WTC11 (cell line): ENCODE data around the gene IQGAP3. TPM values are rescaled to one million over a fixed set of nuclear protein-coding genes. Genes with fewer than 3 reads are reported as not detected.

Experiments
- ATAC-seq: fragments of 200-7000 bp; cut with Tn5 transposase; 2 replicates; pipeline ENCODE4 v1.10.0; 2021; ENCODE audit warnings: mild to moderate bottlenecking, moderate library complexity
- CTCF ChIA-PET: fragments of 300-600 bp; sonication (Branson Sonifier 250); formaldehyde crosslinking; loops from one replicate; lab custom pipeline; 2021; ENCODE audit warnings: antibody characterized with exemption; lab: Charles Lee
- POLR2A ChIA-PET: fragments of 350-600 bp; sonication (Branson Sonifier 250); formaldehyde crosslinking; loops from one replicate; lab custom pipeline; 2021; ENCODE audit warnings: antibody characterized with exemption; lab: Charles Lee
- DNase-seq: peaks from one replicate; pipeline ENCODE4 v3.0.0; 2021; ENCODE audit warnings: low spot score
- H3K27ac Mint-ChIP-seq: 2 replicates; pipeline ENCODE4 v1.8.0; 2021; ENCODE audit warnings: mixed read lengths
- H3K27me3 Mint-ChIP-seq: 2 replicates; pipeline ENCODE4 v1.8.0; 2021; ENCODE audit warnings: low read depth, mild to moderate bottlenecking, moderate library complexity, mixed read lengths
- H3K36me3 Mint-ChIP-seq: 2 replicates; pipeline ENCODE4 v1.8.0; 2021; ENCODE audit warnings: mixed read lengths
- H3K4me1 Mint-ChIP-seq: 2 replicates; pipeline ENCODE4 v1.8.0; 2022; ENCODE audit warnings: mixed read lengths
- H3K4me3 Mint-ChIP-seq: 2 replicates; pipeline ENCODE4 v1.8.0; 2021; ENCODE audit warnings: mild to moderate bottlenecking, moderate library complexity, mixed read lengths
- H3K9me3 Mint-ChIP-seq: 2 replicates; pipeline ENCODE4 v1.8.0; 2021; ENCODE audit warnings: mixed read lengths
- CREB1 ChIP-seq: sonication (generic); formaldehyde crosslinking; IDR thresholded peaks from 2 replicates; pipeline ENCODE4 v1.8.0; 2023; ENCODE audit warnings: mild to moderate bottlenecking, missing genetic modification reagents
- CREM ChIP-seq: sonication (generic); formaldehyde crosslinking; IDR thresholded peaks from 2 replicates; pipeline ENCODE4 v1.8.1; 2022; ENCODE audit warnings: mild to moderate bottlenecking, missing genetic modification reagents, moderate library complexity
- ELF4 ChIP-seq: sonication (generic); formaldehyde crosslinking; IDR thresholded peaks from 2 replicates; pipeline ENCODE4 v1.8.1; 2022; ENCODE audit warnings: low read depth, mild to moderate bottlenecking, moderate library complexity, missing genetic modification reagents
- FOXK1 ChIP-seq: sonication (generic); formaldehyde crosslinking; IDR thresholded peaks from 2 replicates; pipeline ENCODE4 v1.8.0; 2022; ENCODE audit warnings: mild to moderate bottlenecking, moderate library complexity, missing genetic modification reagents
- JAZF1 ChIP-seq: fragments of 250-450 bp; sonication (Bioruptor Pico); IDR thresholded peaks from 2 replicates; pipeline ENCODE4 v1.9.0; 2021; ENCODE audit warnings: moderate library complexity, mild to moderate bottlenecking, inconsistent platforms
- NFYB ChIP-seq: sonication (generic); formaldehyde crosslinking; conservative IDR thresholded peaks from 2 replicates; pipeline ENCODE4 v1.8.0; 2022; ENCODE audit warnings: low read depth, missing genetic modification reagents
- SMAD4 ChIP-seq: sonication (generic); formaldehyde crosslinking; IDR thresholded peaks from 2 replicates; pipeline ENCODE4 v1.8.0; 2022; ENCODE audit warnings: mild to moderate bottlenecking, missing genetic modification reagents
- SP1 ChIP-seq: sonication (generic); formaldehyde crosslinking; conservative IDR thresholded peaks from 2 replicates; pipeline ENCODE4 v1.8.1; 2022; ENCODE audit warnings: missing genetic modification reagents
- TEAD4 ChIP-seq: sonication (generic); formaldehyde crosslinking; IDR thresholded peaks from 2 replicates; pipeline ENCODE4 v1.8.0; 2022; ENCODE audit warnings: mild to moderate bottlenecking, missing genetic modification reagents
- ZNF138 ChIP-seq: sonication (generic); formaldehyde crosslinking; conservative IDR thresholded peaks from 2 replicates; pipeline ENCODE4 v1.8.1; 2022; ENCODE audit warnings: mild to moderate bottlenecking, moderate library complexity, missing genetic modification reagents
- total RNA-seq: library from RNA; stranded (reverse); gene quantifications from 3 replicates; pipeline ENCODE4 v1.2.3, GENCODE V29; 2021
- TF ChIP-seq, protein P1 (sequence below): sonication (generic); formaldehyde crosslinking; IDR thresholded peaks from 2 replicates; pipeline ENCODE4 v1.8.0; 2022; ENCODE audit warnings: mild to moderate bottlenecking, missing genetic modification reagents
- TF ChIP-seq, protein P2 (sequence below): sonication (generic); formaldehyde crosslinking; IDR thresholded peaks from 2 replicates; pipeline ENCODE4 v1.8.0; 2022; ENCODE audit warnings: missing genetic modification reagents
- TF ChIP-seq, protein P3 (sequence below): sonication (generic); formaldehyde crosslinking; IDR thresholded peaks from 2 replicates; pipeline ENCODE4 v1.8.0; 2023; ENCODE audit warnings: mild to moderate bottlenecking, missing genetic modification reagents
- TF ChIP-seq, protein P4 (sequence below): sonication (generic); formaldehyde crosslinking; IDR thresholded peaks from 2 replicates; pipeline ENCODE4 v1.8.1; 2023; ENCODE audit warnings: mild to moderate bottlenecking, missing genetic modification reagents, moderate library complexity
- TF ChIP-seq, protein P5 (sequence below): fragments of 250-450 bp; sonication (Bioruptor Pico); IDR thresholded peaks from 2 replicates; pipeline ENCODE4 v1.9.0; 2021; ENCODE audit warnings: moderate library complexity, mild to moderate bottlenecking, inconsistent platforms, borderline replicate concordance
- TF ChIP-seq, protein P6 (sequence below): sonication (generic); formaldehyde crosslinking; conservative IDR thresholded peaks from 2 replicates; pipeline ENCODE4 v1.8.1; 2023; ENCODE audit warnings: mild to moderate bottlenecking, low read depth, missing genetic modification reagents, moderate library complexity
- TF ChIP-seq, protein P7 (sequence below): sonication (generic); formaldehyde crosslinking; IDR thresholded peaks from 2 replicates; pipeline ENCODE4 v1.8.1; 2023; ENCODE audit warnings: mild to moderate bottlenecking, moderate library complexity, missing genetic modification reagents

The IQGAP3 gene
- total RNA-seq, 1 experiment from 2014 or later = 33.3 TPM

DNA sequence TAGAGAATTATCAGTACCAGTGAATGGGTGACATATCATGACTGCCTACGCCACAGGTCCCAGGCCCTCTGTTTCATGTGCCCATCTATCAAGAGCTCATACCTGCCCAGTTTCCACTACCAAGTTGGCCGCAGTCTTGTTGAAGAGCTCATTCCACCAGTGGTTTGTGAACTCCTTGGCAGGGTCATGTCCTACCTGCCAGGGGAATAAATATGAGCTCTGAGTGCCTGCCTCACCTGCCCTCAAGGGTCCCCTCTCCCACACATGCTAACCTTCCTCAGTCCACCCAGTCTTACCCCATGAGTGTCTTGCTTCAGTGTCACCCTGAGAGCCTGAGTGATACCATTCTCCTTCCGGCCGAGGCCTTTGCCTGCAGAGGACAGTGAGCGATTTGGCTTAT is 25.8 kb upstream of the IQGAP3 start (continued):
- TF ChIP-seq, protein P1, sequence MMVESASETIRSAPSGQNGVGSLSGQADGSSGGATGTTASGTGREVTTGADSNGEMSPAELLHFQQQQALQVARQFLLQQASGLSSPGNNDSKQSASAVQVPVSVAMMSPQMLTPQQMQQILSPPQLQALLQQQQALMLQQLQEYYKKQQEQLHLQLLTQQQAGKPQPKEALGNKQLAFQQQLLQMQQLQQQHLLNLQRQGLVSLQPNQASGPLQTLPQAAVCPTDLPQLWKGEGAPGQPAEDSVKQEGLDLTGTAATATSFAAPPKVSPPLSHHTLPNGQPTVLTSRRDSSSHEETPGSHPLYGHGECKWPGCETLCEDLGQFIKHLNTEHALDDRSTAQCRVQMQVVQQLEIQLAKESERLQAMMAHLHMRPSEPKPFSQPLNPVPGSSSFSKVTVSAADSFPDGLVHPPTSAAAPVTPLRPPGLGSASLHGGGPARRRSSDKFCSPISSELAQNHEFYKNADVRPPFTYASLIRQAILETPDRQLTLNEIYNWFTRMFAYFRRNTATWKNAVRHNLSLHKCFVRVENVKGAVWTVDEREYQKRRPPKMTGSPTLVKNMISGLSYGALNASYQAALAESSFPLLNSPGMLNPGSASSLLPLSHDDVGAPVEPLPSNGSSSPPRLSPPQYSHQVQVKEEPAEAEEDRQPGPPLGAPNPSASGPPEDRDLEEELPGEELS (CRISPR knock-in tag) = no peak
- TF ChIP-seq, protein P2, sequence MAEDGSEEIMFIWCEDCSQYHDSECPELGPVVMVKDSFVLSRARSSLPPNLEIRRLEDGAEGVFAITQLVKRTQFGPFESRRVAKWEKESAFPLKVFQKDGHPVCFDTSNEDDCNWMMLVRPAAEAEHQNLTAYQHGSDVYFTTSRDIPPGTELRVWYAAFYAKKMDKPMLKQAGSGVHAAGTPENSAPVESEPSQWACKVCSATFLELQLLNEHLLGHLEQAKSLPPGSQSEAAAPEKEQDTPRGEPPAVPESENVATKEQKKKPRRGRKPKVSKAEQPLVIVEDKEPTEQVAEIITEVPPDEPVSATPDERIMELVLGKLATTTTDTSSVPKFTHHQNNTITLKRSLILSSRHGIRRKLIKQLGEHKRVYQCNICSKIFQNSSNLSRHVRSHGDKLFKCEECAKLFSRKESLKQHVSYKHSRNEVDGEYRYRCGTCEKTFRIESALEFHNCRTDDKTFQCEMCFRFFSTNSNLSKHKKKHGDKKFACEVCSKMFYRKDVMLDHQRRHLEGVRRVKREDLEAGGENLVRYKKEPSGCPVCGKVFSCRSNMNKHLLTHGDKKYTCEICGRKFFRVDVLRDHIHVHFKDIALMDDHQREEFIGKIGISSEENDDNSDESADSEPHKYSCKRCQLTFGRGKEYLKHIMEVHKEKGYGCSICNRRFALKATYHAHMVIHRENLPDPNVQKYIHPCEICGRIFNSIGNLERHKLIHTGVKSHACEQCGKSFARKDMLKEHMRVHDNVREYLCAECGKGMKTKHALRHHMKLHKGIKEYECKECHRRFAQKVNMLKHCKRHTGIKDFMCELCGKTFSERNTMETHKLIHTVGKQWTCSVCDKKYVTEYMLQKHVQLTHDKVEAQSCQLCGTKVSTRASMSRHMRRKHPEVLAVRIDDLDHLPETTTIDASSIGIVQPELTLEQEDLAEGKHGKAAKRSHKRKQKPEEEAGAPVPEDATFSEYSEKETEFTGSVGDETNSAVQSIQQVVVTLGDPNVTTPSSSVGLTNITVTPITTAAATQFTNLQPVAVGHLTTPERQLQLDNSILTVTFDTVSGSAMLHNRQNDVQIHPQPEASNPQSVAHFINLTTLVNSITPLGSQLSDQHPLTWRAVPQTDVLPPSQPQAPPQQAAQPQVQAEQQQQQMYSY (CRISPR knock-in tag) = no peak
- no peak for TF ChIP-seq ZNF138 (CRISPR knock-in tag)
- TF ChIP-seq, protein P3, sequence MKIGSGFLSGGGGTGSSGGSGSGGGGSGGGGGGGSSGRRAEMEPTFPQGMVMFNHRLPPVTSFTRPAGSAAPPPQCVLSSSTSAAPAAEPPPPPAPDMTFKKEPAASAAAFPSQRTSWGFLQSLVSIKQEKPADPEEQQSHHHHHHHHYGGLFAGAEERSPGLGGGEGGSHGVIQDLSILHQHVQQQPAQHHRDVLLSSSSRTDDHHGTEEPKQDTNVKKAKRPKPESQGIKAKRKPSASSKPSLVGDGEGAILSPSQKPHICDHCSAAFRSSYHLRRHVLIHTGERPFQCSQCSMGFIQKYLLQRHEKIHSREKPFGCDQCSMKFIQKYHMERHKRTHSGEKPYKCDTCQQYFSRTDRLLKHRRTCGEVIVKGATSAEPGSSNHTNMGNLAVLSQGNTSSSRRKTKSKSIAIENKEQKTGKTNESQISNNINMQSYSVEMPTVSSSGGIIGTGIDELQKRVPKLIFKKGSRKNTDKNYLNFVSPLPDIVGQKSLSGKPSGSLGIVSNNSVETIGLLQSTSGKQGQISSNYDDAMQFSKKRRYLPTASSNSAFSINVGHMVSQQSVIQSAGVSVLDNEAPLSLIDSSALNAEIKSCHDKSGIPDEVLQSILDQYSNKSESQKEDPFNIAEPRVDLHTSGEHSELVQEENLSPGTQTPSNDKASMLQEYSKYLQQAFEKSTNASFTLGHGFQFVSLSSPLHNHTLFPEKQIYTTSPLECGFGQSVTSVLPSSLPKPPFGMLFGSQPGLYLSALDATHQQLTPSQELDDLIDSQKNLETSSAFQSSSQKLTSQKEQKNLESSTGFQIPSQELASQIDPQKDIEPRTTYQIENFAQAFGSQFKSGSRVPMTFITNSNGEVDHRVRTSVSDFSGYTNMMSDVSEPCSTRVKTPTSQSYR (CRISPR knock-in tag) = no peak

DNA sequence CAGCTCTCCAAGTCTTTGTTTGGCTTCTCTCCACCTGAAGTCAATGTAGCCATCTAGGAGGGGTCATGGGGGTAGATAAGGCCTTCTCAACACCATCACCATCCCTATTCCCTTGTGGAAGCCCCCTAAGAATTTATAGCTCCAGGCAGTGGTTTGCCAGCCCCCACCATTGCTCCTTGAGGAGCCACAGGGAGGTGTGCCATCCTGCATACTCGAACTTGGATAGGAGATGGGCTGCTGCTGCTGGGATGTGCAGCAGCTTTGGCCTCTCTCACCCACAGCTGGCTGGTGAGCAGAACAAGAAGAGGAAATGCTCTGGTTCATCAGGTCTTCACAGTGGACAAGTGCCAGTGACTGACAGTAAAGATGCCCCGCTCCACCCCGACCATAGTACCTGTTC is 24.1 kb upstream of the IQGAP3 start:
- peaks cover 52% of the 10 kb centered on the region for H3K36me3 Mint-ChIP-seq
- H3K4me1 Mint-ChIP-seq = peaks cover 14% of the 10 kb centered on the region
- ChIA-PET POLR2A (interaction anchor here (0.6 to 0.7 kb wide), 3 partner anchors 11 to 91 kb away, joined by 3 read pairs; no protein-coding TSS in a partner anchor), CTCF (no interaction called here)
- DNase-seq (no peak), ATAC-seq (no peak)
- no peaks in the 10 kb centered on the region for H3K27me3 Mint-ChIP-seq
- no peaks in the 10 kb centered on the region for H3K9me3 Mint-ChIP-seq
- no peak overlapping the region for H3K4me3 Mint-ChIP-seq
- TF ChIP-seq NFYB (CRISPR knock-in tag) (no peak), CREB1 (CRISPR knock-in tag) (no peak), ELF4 (CRISPR knock-in tag) (no peak), CREM (no peak), FOXK1 (CRISPR knock-in tag) (no peak), SP1 (CRISPR knock-in tag) (no peak), SMAD4 (no peak), JAZF1 (no peak), TEAD4 (CRISPR knock-in tag) (no peak)
- TF ChIP-seq, protein P4, sequence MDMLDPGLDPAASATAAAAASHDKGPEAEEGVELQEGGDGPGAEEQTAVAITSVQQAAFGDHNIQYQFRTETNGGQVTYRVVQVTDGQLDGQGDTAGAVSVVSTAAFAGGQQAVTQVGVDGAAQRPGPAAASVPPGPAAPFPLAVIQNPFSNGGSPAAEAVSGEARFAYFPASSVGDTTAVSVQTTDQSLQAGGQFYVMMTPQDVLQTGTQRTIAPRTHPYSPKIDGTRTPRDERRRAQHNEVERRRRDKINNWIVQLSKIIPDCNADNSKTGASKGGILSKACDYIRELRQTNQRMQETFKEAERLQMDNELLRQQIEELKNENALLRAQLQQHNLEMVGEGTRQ (CRISPR knock-in tag) = no peak
- TF ChIP-seq, protein P5, sequence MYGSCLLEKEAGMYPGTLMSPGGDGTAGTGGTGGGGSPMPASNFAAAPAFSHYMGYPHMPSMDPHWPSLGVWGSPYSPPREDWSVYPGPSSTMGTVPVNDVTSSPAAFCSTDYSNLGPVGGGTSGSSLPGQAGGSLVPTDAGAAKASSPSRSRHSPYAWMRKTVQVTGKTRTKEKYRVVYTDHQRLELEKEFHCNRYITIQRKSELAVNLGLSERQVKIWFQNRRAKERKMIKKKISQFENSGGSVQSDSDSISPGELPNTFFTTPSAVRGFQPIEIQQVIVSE = no peak
- TF ChIP-seq, protein P6, sequence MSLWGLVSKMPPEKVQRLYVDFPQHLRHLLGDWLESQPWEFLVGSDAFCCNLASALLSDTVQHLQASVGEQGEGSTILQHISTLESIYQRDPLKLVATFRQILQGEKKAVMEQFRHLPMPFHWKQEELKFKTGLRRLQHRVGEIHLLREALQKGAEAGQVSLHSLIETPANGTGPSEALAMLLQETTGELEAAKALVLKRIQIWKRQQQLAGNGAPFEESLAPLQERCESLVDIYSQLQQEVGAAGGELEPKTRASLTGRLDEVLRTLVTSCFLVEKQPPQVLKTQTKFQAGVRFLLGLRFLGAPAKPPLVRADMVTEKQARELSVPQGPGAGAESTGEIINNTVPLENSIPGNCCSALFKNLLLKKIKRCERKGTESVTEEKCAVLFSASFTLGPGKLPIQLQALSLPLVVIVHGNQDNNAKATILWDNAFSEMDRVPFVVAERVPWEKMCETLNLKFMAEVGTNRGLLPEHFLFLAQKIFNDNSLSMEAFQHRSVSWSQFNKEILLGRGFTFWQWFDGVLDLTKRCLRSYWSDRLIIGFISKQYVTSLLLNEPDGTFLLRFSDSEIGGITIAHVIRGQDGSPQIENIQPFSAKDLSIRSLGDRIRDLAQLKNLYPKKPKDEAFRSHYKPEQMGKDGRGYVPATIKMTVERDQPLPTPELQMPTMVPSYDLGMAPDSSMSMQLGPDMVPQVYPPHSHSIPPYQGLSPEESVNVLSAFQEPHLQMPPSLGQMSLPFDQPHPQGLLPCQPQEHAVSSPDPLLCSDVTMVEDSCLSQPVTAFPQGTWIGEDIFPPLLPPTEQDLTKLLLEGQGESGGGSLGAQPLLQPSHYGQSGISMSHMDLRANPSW (CRISPR knock-in tag) = no peak
- TF ChIP-seq, protein P3 (CRISPR knock-in tag) = no peak
- TF ChIP-seq, protein P7, sequence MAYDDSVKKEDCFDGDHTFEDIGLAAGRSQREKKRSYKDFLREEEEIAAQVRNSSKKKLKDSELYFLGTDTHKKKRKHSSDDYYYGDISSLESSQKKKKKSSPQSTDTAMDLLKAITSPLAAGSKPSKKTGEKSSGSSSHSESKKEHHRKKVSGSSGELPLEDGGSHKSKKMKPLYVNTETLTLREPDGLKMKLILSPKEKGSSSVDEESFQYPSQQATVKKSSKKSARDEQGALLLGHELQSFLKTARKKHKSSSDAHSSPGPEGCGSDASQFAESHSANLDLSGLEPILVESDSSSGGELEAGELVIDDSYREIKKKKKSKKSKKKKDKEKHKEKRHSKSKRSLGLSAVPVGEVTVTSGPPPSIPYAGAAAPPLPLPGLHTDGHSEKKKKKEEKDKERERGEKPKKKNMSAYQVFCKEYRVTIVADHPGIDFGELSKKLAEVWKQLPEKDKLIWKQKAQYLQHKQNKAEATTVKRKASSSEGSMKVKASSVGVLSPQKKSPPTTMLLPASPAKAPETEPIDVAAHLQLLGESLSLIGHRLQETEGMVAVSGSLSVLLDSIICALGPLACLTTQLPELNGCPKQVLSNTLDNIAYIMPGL (CRISPR knock-in tag) = no peak
- no peak overlapping the region for H3K27ac Mint-ChIP-seq
